CD4-positive, alpha-beta T cell (primary cell): Measurements from ENCODE around the gene SYNGR2. TPM values are rescaled to one million over a fixed set of nuclear protein-coding genes. Genes with fewer than 3 reads are reported as not detected.
"Not testable (repeated sequence)": the region's sequence is repeated elsewhere in the genome, so short reads cannot be mapped to it uniquely, and the experiment has no call there.

Source experiments
- ATAC-seq: fragments of 200-7000 bp; cut with Tn5 transposase; one replicate; pipeline ENCODE4 v1.10.0; 2022; ENCODE audit warnings: mild to moderate bottlenecking; ENCODE audit not compliant: poor library complexity
- CTCF ChIA-PET: fragments of 350-600 bp; sonication (Branson Sonifier 250); formaldehyde crosslinking; loops from one replicate; lab custom pipeline; 2021; ENCODE audit warnings: antibody characterized with exemption, inconsistent platforms; lab: Charles Lee
- POLR2A ChIA-PET: fragments of 350-600 bp; sonication (Branson Sonifier 250); formaldehyde crosslinking; loops from one replicate; lab custom pipeline; 2021; ENCODE audit warnings: antibody characterized with exemption, inconsistent platforms; lab: Charles Lee
- DNase-seq, 14 experiments: peaks; one replicate each; pipeline ENCODE4 v3.0.0-alpha.2; 2013 to 2020; ENCODE audit warnings: mixed read lengths in 2 of 14
- H3K27ac ChIP-seq, 2 donors: one replicate each; pipeline versions ENCODE4 v1.5.1 to v1.7.0; 2013; ENCODE audit warnings: low read length in 2 of 2, low read depth in 1 of 2, mild to moderate bottlenecking in 1 of 2
- H3K27me3 ChIP-seq, 2 experiments: 1 replicate in 1 of 2; 2 replicates in 1 of 2; pipeline versions ENCODE4 v1.6.1 to v1.7.0; 2013; ENCODE audit warnings: low read length in 2 of 2, control low read depth in 1 of 2, mild to moderate bottlenecking in 1 of 2, moderate library complexity in 1 of 2; ENCODE audit not compliant: insufficient read depth in 2 of 2, control insufficient read depth in 1 of 2
- H3K36me3 ChIP-seq: one replicate; pipeline ENCODE4 v1.6.1; 2013; ENCODE audit warnings: low read length, control low read depth; ENCODE audit not compliant: insufficient read depth
- H3K4me1 ChIP-seq: one replicate; pipeline ENCODE4 v1.6.1; 2013; ENCODE audit warnings: low read length, control low read depth; ENCODE audit not compliant: insufficient read depth
- H3K4me3 ChIP-seq: one replicate; pipeline ENCODE4 v1.5.1; 2013; ENCODE audit warnings: mild to moderate bottlenecking, low read length, moderate library complexity
- H3K9me3 ChIP-seq, 2 experiments: 1 replicate in 1 of 2; 2 replicates in 1 of 2; pipeline versions ENCODE4 v1.6.1 to v1.7.0; 2013; ENCODE audit warnings: low read length in 2 of 2, mild to moderate bottlenecking in 2 of 2, control low read depth in 1 of 2, moderate library complexity in 1 of 2; ENCODE audit not compliant: control insufficient read depth in 1 of 2, insufficient read depth in 1 of 2
- H3K27ac Mint-ChIP-seq: one replicate; pipeline ENCODE4 v1.8.0; 2020; ENCODE audit warnings: mixed read lengths
- H3K27me3 Mint-ChIP-seq: one replicate; pipeline ENCODE4 v1.8.0; 2021; ENCODE audit warnings: mixed read lengths
- H3K36me3 Mint-ChIP-seq: one replicate; pipeline ENCODE4 v1.8.0; 2021; ENCODE audit warnings: low read depth, mixed read lengths
- H3K4me1 Mint-ChIP-seq: one replicate; pipeline ENCODE4 v1.8.0; 2021; ENCODE audit warnings: low read depth, mixed read lengths
- H3K4me3 Mint-ChIP-seq: one replicate; pipeline ENCODE4 v1.8.0; 2020; ENCODE audit warnings: mild to moderate bottlenecking, mixed read lengths
- H3K9me3 Mint-ChIP-seq: one replicate; pipeline ENCODE4 v1.8.0; 2020; ENCODE audit warnings: mixed read lengths
- intact Hi-C, 2 experiments: fragments of 100-400 bp; cut with DNase I in 1 of 2; cut with micrococcal nuclease in 1 of 2; formaldehyde crosslinking; loops; one replicate each; pipeline versions ENCODE4 v1.15.1 to v1.9.0; 2023 to 2025; cut with DNase I, micrococcal nuclease
- total RNA-seq, 174 experiments: library from RNA in 2 of 174; stranded (reverse) in 2 of 174; gene quantifications; one replicate each; pipeline ENCODE4 v1.2.3 and lab custom pipeline; 2021 to 2026
- TF ChIP-seq, protein P1 (sequence below): fragments of 200-600 bp; IDR thresholded peaks from one replicate; pipeline ENCODE4 v1.8.0; 2022; ENCODE audit warnings: antibody characterized with exemption, mild to moderate bottlenecking

Gene SYNGR2
- total RNA-seq, 2 experiments from 2014 or later, result 34.9 to 41.3 TPM

DNA sequence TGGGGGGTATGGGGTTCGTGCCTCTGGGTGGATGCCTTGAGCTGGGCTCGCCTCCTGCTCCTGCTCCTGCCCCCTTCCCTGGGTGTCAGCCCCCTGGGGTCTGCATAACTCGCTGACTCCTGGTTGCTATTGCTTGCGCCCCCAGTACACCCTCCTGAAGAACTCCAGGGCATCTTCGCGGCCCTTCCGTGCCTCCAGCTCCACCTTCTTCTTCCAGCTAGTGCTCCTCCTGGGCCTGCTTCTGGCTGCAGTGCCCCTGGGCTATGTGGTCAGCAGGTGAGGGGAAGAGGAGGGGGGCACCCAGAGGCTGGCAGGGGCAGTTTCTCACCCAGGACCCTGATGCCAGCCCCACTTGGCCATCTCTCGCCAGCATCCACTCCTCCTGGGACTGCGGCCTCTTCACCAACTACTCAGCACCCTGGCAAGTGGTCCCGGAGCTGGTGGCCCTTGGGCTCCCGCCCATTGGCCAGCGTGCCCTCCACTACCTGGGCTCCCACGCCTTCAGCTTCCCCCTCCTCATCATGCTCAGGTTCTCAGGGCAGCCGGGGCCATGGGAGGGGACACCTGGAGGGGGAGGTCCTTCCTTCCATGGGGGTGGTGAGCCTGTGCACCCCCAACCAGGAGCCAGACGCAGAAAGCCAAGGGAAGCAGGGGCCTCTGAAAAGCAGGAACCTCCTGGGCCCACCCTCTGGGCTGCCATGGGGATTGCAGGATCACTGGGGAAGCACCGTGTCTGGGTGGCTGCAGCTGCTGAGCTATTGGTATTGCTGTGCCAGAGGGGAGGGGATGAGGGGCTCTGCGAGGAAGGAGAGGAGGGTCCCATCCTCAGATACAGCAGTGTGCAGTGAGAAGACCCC lies 29.9 kb upstream of the SYNGR2 start:
- ATAC-seq, result no peak
- Histone ChIP-seq H3K36me3 (peaks cover 85% of the 10 kb centered on the region), H3K27me3 (no peaks in the 10 kb centered on the region), H3K4me1 (peaks cover 98% of the 10 kb centered on the region), H3K9me3 (no peaks in the 10 kb centered on the region), H3K27ac (peak overlapping the region; percentile 47 to 55), H3K4me3 (no peak overlapping the region)
- Mint-ChIP-seq H3K27me3 (no peaks in the 10 kb centered on the region), H3K27ac (peak overlapping the region; percentile 81), H3K9me3 (no peaks in the 10 kb centered on the region), H3K4me3 (peak overlapping the region; percentile 42), H3K4me1 (peaks cover 84% of the 10 kb centered on the region), H3K36me3 (peaks cover 82% of the 10 kb centered on the region)
- ChIA-PET POLR2A (interaction anchor here (0.6 to 16.9 kb wide), 5 partner anchors 13 to 46 kb away, joined by 3 to 766 read pairs (median 32); partner anchors contain the start of genes TMC6 and TMC8), CTCF (interaction anchor here (0.6 to 7.4 kb wide), 8 partner anchors 11 to 255 kb away, joined by 3 to 49 read pairs (median 4); no protein-coding TSS in a partner anchor)
- TF ChIP-seq, protein P1, sequence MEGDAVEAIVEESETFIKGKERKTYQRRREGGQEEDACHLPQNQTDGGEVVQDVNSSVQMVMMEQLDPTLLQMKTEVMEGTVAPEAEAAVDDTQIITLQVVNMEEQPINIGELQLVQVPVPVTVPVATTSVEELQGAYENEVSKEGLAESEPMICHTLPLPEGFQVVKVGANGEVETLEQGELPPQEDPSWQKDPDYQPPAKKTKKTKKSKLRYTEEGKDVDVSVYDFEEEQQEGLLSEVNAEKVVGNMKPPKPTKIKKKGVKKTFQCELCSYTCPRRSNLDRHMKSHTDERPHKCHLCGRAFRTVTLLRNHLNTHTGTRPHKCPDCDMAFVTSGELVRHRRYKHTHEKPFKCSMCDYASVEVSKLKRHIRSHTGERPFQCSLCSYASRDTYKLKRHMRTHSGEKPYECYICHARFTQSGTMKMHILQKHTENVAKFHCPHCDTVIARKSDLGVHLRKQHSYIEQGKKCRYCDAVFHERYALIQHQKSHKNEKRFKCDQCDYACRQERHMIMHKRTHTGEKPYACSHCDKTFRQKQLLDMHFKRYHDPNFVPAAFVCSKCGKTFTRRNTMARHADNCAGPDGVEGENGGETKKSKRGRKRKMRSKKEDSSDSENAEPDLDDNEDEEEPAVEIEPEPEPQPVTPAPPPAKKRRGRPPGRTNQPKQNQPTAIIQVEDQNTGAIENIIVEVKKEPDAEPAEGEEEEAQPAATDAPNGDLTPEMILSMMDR, result no peak
- peak in 1 of 14 experiments; percentile 50 for DNase-seq
- intact Hi-C loops, result loop anchor here in 1 of 2 experiments (10.0 kb wide), 1 partner anchor 694 kb away; no protein-coding TSS in a partner anchor

DNA sequence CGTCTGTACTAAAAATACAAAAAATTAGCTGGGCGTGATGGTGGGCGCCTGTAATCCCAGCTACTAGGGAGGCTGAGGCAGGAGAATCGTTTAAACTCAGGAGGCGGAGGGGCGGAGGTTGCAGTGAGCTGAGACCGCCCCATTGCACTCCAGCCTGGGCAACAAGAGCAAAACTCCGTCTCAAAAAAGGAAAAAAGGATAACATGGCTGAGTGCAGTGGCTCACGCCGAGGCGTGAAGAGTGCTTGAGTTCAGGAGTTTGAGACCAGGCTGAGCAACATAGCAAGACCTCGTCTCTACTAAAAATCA lies 28.6 kb upstream of the SYNGR2 start:
- not testable (repeated sequence) for H3K27me3 ChIP-seq, H3K4me3 ChIP-seq, H3K9me3 Mint-ChIP-seq, DNase-seq, H3K27me3 Mint-ChIP-seq, H3K9me3 ChIP-seq, ATAC-seq
- H3K27ac ChIP-seq, result peak overlapping the region in 1 of 2 donors; percentile 38
- peaks cover 71% of the 10 kb centered on the region for H3K36me3 ChIP-seq
- H3K27ac Mint-ChIP-seq, result peak overlapping the region; percentile 91
- H3K4me3 Mint-ChIP-seq, result peak overlapping the region; percentile 77
- peaks cover 96% of the 10 kb centered on the region for H3K4me1 ChIP-seq
- ChIA-PET POLR2A (interaction anchor here (0.6 to 16.9 kb wide), 8 partner anchors 15 to 216 kb away, joined by 3 to 766 read pairs (median 4); partner anchors contain the start of genes TMC6, TMC8 and TNRC6C), CTCF (interaction anchor here (0.6 to 7.4 kb wide), 3 partner anchors 27 to 726 kb away, joined by 3 to 49 read pairs (median 8); no protein-coding TSS in a partner anchor)
- intact Hi-C loops, result loop anchor here (1.0 to 10.0 kb wide), 4 partner anchors 28 to 695 kb away; partner anchors contain the start of genes SYNGR2 (in 2 of the 2), AFMID (in 1 of the 2) and TK1 (in 1 of the 2)
- peaks cover 68% of the 10 kb centered on the region for H3K36me3 Mint-ChIP-seq
- peaks cover 76% of the 10 kb centered on the region for H3K4me1 Mint-ChIP-seq

DNA sequence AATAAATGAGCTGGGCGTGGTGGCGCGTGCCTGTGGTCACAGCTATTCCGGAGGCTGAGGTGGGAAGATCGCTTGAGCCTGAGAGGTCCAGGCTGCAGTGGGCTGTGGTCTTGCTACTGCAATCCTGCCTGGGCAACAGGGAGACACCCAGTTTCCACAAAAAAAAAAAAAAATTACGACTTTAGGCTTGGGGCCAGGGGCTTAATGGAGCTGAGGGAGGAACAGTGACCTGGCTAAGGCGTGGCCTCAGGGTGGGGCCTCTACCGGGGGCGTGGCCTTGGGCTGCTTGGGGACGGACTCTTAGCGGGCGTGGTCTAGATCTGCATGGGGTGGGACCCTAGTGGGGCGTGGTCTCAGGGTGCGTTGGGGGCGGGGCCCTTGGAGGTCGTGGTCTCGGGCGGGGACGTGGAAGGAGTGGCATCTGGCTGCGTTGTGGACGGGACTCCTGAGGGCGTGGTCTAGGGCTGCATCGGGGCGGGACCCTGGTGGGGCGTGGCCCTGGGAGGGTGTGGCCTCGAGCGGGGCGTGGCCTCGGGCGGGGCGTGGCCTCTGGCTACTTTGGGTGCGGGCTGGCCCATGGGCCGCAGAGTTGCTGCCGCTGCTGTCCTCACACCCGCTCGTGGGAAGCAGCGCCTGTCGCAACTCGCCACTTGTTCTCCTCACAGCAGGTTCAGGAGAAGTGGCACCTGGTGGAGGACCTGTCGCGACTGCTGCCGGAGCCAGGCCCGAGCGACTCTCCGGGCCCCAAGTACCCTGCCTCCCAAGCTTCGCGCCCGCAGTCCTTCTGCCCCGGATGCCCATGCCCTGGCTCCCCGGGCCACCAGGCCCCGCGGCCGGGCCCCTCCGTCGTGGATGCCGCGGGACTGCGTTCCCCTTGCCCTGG lies 28.0 kb upstream of the SYNGR2 start:
- ChIA-PET POLR2A (interaction anchor here (0.6 to 16.9 kb wide), 10 partner anchors 15 to 216 kb away, joined by 3 to 766 read pairs (median 4); partner anchors contain the start of genes TMC6, TMC8 and TNRC6C), CTCF (interaction anchor here (0.6 to 7.4 kb wide), 5 partner anchors 28 to 220 kb away, joined by 3 to 49 read pairs (median 5); no protein-coding TSS in a partner anchor)
- H3K27ac ChIP-seq, result peak overlapping the region in 1 of 2 donors; percentile 38
- DNase-seq (peak; percentile 84 to 97 (median 92)), ATAC-seq (peak; percentile 85)
- H3K4me3 Mint-ChIP-seq, result peak overlapping the region; percentile 77
- H3K36me3 Mint-ChIP-seq, result peaks cover 62% of the 10 kb centered on the region
- TF ChIP-seq, protein P1, result no peak
- intact Hi-C loops, result loop anchor here (1.0 to 5.0 kb wide), 3 partner anchors 28 to 47 kb away; partner anchors contain the start of genes SYNGR2 (in 2 of the 2), AFMID (in 1 of the 2) and TK1 (in 1 of the 2)
- no peaks in the 10 kb centered on the region for H3K27me3 ChIP-seq
- peaks cover 65% of the 10 kb centered on the region for H3K36me3 ChIP-seq
- H3K4me3 ChIP-seq, result no peak overlapping the region
- no peaks in the 10 kb centered on the region for H3K27me3 Mint-ChIP-seq
- no peaks in the 10 kb centered on the region for H3K9me3 Mint-ChIP-seq
- peak overlapping the region; percentile 91 for H3K27ac Mint-ChIP-seq
- peaks cover 95% of the 10 kb centered on the region for H3K4me1 ChIP-seq
- no peaks in the 10 kb centered on the region for H3K9me3 ChIP-seq
- H3K4me1 Mint-ChIP-seq, result peaks cover 72% of the 10 kb centered on the region
